HepG2 (cell line): ENCODE measurements around the gene RRP36. TPM values are rescaled to one million over a fixed set of nuclear protein-coding genes. Genes with fewer than 3 reads are reported as not detected.
A peak's percentile ranks its signal among the peaks of the same experiment; 100 is the strongest.

Experiments
- ATF6 ChIP-seq: sonication (generic); formaldehyde crosslinking; conservative IDR thresholded peaks from 2 replicates; pipeline ENCODE4 v1.4.0; 2020; ENCODE audit warnings: missing genetic modification reagents
- BCL3 ChIP-seq: sonication (generic); formaldehyde crosslinking; IDR thresholded peaks from 2 replicates; pipeline ENCODE4 v1.5.1; 2020; ENCODE audit warnings: mild to moderate bottlenecking, missing genetic modification reagents, moderate library complexity
- BCLAF1 ChIP-seq: fragments of 450-650 bp; IDR thresholded peaks from 2 replicates; pipeline ENCODE4 v1.6.1; 2017; ENCODE audit warnings: mild to moderate bottlenecking
- KDM5B ChIP-seq: sonication (generic); formaldehyde crosslinking; IDR thresholded peaks from 2 replicates; pipeline ENCODE4 v1.4.0; 2020; ENCODE audit warnings: missing genetic modification reagents, mild to moderate bottlenecking, borderline replicate concordance
- SRSF4 ChIP-seq: fragments of 200-400 bp; formaldehyde crosslinking; IDR thresholded peaks from one replicate; pipeline ENCODE4 v1.6.1; 2018; ENCODE audit warnings: mild to moderate bottlenecking, low read depth, low read length, moderate library complexity; ENCODE audit not compliant: poor library complexity, severe bottlenecking
- WIZ ChIP-seq: sonication (generic); formaldehyde crosslinking; IDR thresholded peaks from 2 replicates; pipeline ENCODE4 v1.5.1; 2020; ENCODE audit warnings: mild to moderate bottlenecking, missing genetic modification reagents
- ZBTB1 ChIP-seq: sonication (generic); formaldehyde crosslinking; IDR thresholded peaks from 2 replicates; pipeline ENCODE4 v1.4.0; 2020; ENCODE audit warnings: missing genetic modification reagents, borderline replicate concordance
- ZNF407 ChIP-seq: sonication (generic); formaldehyde crosslinking; IDR thresholded peaks from one replicate; pipeline ENCODE4 v1.5.1; 2020; ENCODE audit warnings: mild to moderate bottlenecking, missing genetic modification reagents; ENCODE audit errors: not compliant biosample characterization
- ZNF597 ChIP-seq: sonication (generic); formaldehyde crosslinking; IDR thresholded peaks from 2 replicates; pipeline ENCODE4 v1.5.0; 2020; ENCODE audit warnings: missing genetic modification reagents
- polyA plus RNA-seq, 8 experiments: library from polyadenylated mRNA; depleted of rRNA in 3 of 8; stranded (reverse) in 7 of 8; unstranded in 1 of 8; fragments of >200 nt; fragmentation: Illumina TruSeq in 4 of 8; extraction: Trizol in 4 of 8; gene quantifications; 2 replicates each; pipeline versions ENCODE4 v1.2.1 to v1.2.3, GENCODE V29; 2011 to 2016; ENCODE audit warnings: low read depth in 4 of 8, missing spikeins in 1 of 8, mixed read lengths in 1 of 8; ENCODE audit not compliant: insufficient read depth in 1 of 8
- total RNA-seq, 5 experiments: library from RNA; depleted of rRNA; stranded (reverse); fragments of >200 nt; fragmentation: Illumina TruSeq; extraction: Trizol; gene quantifications; 2 replicates each; pipeline ENCODE4 v1.2.3, GENCODE V29; 2016; ENCODE audit warnings: low read depth in 1 of 5

Gene RRP36
- total and polyA plus RNA-seq, 2 of the 13 experiments (the other 11 are each of a cell fraction or from before 2014, with no cell fraction given): 29.5 to 144 TPM

- TF ChIP-seq BCLAF1 (no peak), SRSF4 (no peak), ZBTB1 (CRISPR knock-in tag) (no peak), ZNF407 (no peak), KDM5B (CRISPR knock-in tag) (peak; percentile 58; the same call in 1 of the 2 replicates), ATF6 (CRISPR knock-in tag) (no peak), BCL3 (CRISPR knock-in tag) (no peak), ZNF597 (no peak), WIZ (CRISPR knock-in tag) (no peak)
Observed at GRCh38 chr6:42984001-42984923, 37.2 kb upstream of the RRP36 start, which contains the start of gene PPP2R5D (continued).
